SK-N-SH (cell line): ENCODE measurements around the gene FHOD3.

Source experiments
- EP300 ChIP-seq, 2 experiments: IDR thresholded peaks; 2 replicates each; pipeline versions ENCODE4 v1.4.0 to v1.6.1; 2012; ENCODE audit warnings: borderline replicate concordance in 1 of 2, low read depth in 1 of 2, low read length in 1 of 2
- FOXJ3 ChIP-seq: sonication (generic); formaldehyde crosslinking; IDR thresholded peaks from 2 replicates; pipeline ENCODE4 v1.5.1; 2020; ENCODE audit warnings: mild to moderate bottlenecking, missing genetic modification reagents
- NRF1 ChIP-seq: IDR thresholded peaks from 2 replicates; pipeline ENCODE4 v1.6.1; 2012; ENCODE audit warnings: low read depth, mild to moderate bottlenecking, low read length
- POLR2AphosphoS5 ChIP-seq: IDR thresholded peaks from 2 replicates; pipeline ENCODE4 v1.6.1; 2012; ENCODE audit warnings: low read depth, low read length
- RXRA ChIP-seq: IDR thresholded peaks from 2 replicates; pipeline ENCODE4 v1.4.0; 2012; ENCODE audit warnings: low read depth, mild to moderate bottlenecking, borderline replicate concordance
- SIN3A ChIP-seq: IDR thresholded peaks from 2 replicates; pipeline ENCODE4 v1.6.1; 2012; ENCODE audit warnings: low read depth, mild to moderate bottlenecking, low read length, moderate library complexity, borderline replicate concordance
- YY1 ChIP-seq: IDR thresholded peaks from 2 replicates; pipeline ENCODE4 v1.4.0; 2012; ENCODE audit warnings: low read depth, mild to moderate bottlenecking
- TF ChIP-seq, protein P1 (sequence below): fragments of 200-600 bp; sonication (generic); IDR thresholded peaks from 2 replicates; pipeline ENCODE4 v1.6.1; 2017; ENCODE audit warnings: antibody characterized with exemption, mild to moderate bottlenecking, moderate library complexity
- TF ChIP-seq, protein P2 (sequence below): IDR thresholded peaks from 2 replicates; pipeline ENCODE4 v1.6.1; 2012; ENCODE audit warnings: mild to moderate bottlenecking, low read depth, low read length, moderate library complexity
- TF ChIP-seq, protein P3 (sequence below): fragments of 150-350 bp; IDR thresholded peaks from 2 replicates; pipeline ENCODE4 v1.6.1; 2016; ENCODE audit warnings: mild to moderate bottlenecking, low read depth, low read length

DNA sequence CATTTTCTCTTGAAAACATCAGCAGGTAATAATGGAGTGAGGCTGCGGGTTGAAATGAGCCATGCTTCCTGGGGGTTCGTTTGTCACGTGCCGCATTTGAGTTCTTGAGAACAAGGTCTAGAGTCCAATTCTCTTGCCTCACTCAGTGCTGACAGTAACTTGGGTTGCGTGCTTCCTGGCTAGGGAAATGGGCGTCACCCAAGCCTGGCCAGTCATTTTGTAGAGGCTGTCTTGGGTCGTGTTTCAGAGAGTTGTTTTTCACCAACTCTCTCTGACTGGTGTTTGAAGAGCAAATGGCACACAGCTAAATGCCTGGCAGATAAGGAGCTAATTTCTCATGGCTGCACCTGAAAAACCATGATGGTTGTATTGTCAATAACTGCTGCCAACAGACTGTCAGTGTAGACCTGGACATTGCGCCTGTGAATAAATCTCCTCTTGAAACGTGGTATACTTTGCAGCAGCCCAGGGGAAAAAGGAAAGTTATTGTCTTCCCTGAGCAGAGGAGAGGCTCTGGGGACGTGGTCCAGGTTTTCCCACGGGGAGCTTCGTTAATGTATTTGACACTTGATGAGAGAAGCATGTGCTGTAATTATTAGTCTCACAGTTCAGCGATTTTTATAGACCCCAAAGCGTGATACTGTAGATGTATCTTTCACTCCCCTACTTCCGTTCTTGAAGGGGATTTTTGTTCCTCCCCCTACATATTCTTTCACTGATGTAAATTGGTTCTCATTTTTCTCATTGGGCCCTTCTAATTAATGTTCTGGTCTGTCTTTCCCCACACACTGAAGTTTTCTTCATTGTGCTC lies 196.0 kb downstream of the FHOD3 start:
- TF ChIP-seq YY1 = no peak
- TF ChIP-seq, protein P1, sequence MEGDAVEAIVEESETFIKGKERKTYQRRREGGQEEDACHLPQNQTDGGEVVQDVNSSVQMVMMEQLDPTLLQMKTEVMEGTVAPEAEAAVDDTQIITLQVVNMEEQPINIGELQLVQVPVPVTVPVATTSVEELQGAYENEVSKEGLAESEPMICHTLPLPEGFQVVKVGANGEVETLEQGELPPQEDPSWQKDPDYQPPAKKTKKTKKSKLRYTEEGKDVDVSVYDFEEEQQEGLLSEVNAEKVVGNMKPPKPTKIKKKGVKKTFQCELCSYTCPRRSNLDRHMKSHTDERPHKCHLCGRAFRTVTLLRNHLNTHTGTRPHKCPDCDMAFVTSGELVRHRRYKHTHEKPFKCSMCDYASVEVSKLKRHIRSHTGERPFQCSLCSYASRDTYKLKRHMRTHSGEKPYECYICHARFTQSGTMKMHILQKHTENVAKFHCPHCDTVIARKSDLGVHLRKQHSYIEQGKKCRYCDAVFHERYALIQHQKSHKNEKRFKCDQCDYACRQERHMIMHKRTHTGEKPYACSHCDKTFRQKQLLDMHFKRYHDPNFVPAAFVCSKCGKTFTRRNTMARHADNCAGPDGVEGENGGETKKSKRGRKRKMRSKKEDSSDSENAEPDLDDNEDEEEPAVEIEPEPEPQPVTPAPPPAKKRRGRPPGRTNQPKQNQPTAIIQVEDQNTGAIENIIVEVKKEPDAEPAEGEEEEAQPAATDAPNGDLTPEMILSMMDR = no peak
- no peak for TF ChIP-seq POLR2AphosphoS5
- TF ChIP-seq, protein P2, sequence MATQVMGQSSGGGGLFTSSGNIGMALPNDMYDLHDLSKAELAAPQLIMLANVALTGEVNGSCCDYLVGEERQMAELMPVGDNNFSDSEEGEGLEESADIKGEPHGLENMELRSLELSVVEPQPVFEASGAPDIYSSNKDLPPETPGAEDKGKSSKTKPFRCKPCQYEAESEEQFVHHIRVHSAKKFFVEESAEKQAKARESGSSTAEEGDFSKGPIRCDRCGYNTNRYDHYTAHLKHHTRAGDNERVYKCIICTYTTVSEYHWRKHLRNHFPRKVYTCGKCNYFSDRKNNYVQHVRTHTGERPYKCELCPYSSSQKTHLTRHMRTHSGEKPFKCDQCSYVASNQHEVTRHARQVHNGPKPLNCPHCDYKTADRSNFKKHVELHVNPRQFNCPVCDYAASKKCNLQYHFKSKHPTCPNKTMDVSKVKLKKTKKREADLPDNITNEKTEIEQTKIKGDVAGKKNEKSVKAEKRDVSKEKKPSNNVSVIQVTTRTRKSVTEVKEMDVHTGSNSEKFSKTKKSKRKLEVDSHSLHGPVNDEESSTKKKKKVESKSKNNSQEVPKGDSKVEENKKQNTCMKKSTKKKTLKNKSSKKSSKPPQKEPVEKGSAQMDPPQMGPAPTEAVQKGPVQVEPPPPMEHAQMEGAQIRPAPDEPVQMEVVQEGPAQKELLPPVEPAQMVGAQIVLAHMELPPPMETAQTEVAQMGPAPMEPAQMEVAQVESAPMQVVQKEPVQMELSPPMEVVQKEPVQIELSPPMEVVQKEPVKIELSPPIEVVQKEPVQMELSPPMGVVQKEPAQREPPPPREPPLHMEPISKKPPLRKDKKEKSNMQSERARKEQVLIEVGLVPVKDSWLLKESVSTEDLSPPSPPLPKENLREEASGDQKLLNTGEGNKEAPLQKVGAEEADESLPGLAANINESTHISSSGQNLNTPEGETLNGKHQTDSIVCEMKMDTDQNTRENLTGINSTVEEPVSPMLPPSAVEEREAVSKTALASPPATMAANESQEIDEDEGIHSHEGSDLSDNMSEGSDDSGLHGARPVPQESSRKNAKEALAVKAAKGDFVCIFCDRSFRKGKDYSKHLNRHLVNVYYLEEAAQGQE = no peak
- TF ChIP-seq NRF1 = no peak
- TF ChIP-seq, protein P3, sequence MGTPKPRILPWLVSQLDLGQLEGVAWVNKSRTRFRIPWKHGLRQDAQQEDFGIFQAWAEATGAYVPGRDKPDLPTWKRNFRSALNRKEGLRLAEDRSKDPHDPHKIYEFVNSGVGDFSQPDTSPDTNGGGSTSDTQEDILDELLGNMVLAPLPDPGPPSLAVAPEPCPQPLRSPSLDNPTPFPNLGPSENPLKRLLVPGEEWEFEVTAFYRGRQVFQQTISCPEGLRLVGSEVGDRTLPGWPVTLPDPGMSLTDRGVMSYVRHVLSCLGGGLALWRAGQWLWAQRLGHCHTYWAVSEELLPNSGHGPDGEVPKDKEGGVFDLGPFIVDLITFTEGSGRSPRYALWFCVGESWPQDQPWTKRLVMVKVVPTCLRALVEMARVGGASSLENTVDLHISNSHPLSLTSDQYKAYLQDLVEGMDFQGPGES = no peak
- TF ChIP-seq EP300 (IDR thresholded peaks at IDR 0.05; ENCODE audit: borderline replicate concordance in 1 of 2, low read depth in 1 of 2, low read length in 1 of 2) = no peak
- no peak for TF ChIP-seq FOXJ3 (CRISPR knock-in tag)
- TF ChIP-seq RXRA = no peak
- TF ChIP-seq SIN3A = no peak
